ENCODE data around the gene REM1.
A peak's percentile ranks its signal among the peaks of the same experiment; 100 is the strongest.
"Not testable (repeated sequence)": the region's sequence is repeated elsewhere in the genome, so short reads cannot be mapped to it uniquely, and the experiment has no call there.

Gene REM1

DNA sequence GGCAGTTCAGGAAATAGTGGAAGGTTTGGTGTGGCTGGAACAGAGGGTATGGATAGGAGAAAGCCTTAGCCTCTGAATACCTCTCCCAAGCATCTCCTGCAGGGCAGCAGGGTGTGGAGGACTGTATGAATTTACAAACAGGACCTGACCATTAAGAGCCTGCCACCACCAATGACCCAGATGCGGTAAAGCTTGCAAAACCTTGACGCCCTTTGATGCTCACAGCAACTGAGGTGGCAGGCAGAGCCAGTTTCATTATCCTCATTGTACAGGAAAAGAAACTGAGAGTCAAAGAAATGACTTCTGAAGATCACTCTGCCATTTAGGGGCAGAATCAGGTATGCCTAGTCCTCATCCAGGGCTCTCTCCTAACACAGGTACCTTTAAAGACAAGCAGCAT lies 41.6 kb downstream of the REM1 start:
- H3K4me1 ChIP-seq (ENCODE audit: control insufficient read depth, insufficient read depth, low read length): peaks cover 21% of the 10 kb centered on the region
- no peak overlapping the region for H3K27ac ChIP-seq (ENCODE audit: low read depth, low read length)
- no peaks in the 10 kb centered on the region for H3K27me3 ChIP-seq (ENCODE audit: control insufficient read depth, insufficient read depth, low read length)
- no peak overlapping the region for H3K9ac ChIP-seq (ENCODE audit: low read length)
- H3K36me3 ChIP-seq (ENCODE audit: control insufficient read depth, insufficient read depth, low read length): no peaks in the 10 kb centered on the region
- H3K4me3 ChIP-seq (ENCODE audit: low read length): peak overlapping the region; percentile 78

DNA sequence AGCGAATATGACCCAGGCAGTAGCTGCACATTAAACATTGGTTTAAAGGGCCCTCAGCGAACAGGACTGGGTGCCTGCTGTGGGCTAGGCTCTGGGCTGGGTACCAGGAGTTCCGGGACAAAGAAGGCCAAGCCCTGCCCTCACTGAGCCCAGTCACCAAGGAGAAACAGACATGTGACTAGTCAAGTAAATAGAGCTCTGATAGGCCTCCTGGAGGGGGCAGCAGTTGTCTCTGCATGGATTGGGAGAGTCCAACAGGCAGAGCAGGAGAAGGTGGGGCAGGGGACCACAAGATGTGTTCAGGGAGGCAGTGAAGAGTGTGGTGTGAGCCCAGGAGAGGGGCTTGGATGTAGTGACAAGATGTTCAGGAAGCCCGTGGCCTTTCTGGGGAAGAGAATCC lies 42.3 kb downstream of the REM1 start:
- Histone ChIP-seq H3K9ac (ENCODE audit: low read length) (no peak overlapping the region), H3K36me3 (ENCODE audit: control insufficient read depth, insufficient read depth, low read length) (no peaks in the 10 kb centered on the region), H3K4me1 (ENCODE audit: control insufficient read depth, insufficient read depth, low read length) (peaks cover 21% of the 10 kb centered on the region), H3K4me3 (ENCODE audit: low read length) (no peak overlapping the region), H3K27me3 (ENCODE audit: control insufficient read depth, insufficient read depth, low read length) (no peaks in the 10 kb centered on the region), H3K27ac (ENCODE audit: low read depth, low read length) (no peak overlapping the region)

DNA sequence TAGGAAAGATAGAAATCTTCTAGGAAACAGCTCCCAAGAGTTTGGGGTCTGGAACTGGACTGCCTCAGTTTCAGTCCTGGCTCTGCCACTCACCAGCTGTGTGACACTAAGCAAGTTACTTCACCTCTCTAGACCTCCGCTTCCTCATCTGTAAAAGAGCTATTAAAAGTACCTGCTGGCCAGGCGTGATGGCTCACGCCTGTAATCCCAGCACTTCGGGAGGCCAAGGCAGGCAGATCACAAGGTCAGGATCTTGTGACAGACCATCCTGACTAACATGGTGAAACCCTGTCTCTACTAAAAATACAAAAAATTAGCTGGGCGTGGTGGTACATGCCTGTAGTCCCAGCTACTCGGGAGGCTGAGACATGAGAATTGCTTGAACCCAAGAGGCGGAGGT lies 46.2 kb downstream of the REM1 start:
- H3K27ac ChIP-seq (ENCODE audit: low read depth, low read length); H3K27me3 ChIP-seq (ENCODE audit: control insufficient read depth, insufficient read depth, low read length); H3K4me3 ChIP-seq (ENCODE audit: low read length); H3K36me3 ChIP-seq (ENCODE audit: control insufficient read depth, insufficient read depth, low read length); H3K9ac ChIP-seq (ENCODE audit: low read length); H3K4me1 ChIP-seq (ENCODE audit: control insufficient read depth, insufficient read depth, low read length): not testable (repeated sequence)

DNA sequence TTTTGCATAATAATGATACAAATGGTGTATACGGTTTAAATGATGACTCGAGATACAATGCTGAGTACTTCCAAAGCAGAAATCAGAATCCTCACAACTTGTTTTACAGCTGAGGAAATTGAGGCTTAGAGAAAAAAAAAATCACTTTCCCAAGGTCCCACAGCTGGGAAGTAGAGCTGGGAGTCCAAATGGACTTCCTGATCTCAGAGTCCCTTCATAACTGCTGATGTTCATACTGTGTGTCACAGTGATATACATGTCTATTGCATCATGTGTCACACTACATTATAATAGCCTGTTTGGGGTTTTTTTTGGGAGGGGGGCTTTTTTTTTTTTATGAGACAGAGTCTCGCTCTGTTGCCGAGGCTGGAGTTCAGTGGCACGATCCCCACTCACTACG lies 47.6 kb downstream of the REM1 start:
- Histone ChIP-seq H3K4me3 (ENCODE audit: low read length) (no peak overlapping the region), H3K9ac (ENCODE audit: low read length) (no peak overlapping the region), H3K27me3 (ENCODE audit: control insufficient read depth, insufficient read depth, low read length) (no peaks in the 10 kb centered on the region), H3K36me3 (ENCODE audit: control insufficient read depth, insufficient read depth, low read length) (peaks cover 2% of the 10 kb centered on the region), H3K4me1 (ENCODE audit: control insufficient read depth, insufficient read depth, low read length) (no peaks in the 10 kb centered on the region), H3K27ac (ENCODE audit: low read depth, low read length) (no peak overlapping the region)

GRCh38 chr20:31523361-31524283 lies 48.5 kb downstream of the REM1 start:
- Histone ChIP-seq H3K4me1 (ENCODE audit: control insufficient read depth, insufficient read depth, low read length) (no peaks in the 10 kb centered on the region), H3K36me3 (ENCODE audit: control insufficient read depth, insufficient read depth, low read length) (peaks cover 2% of the 10 kb centered on the region), H3K27ac (ENCODE audit: low read depth, low read length) (no peak overlapping the region), H3K4me3 (ENCODE audit: low read length) (no peak overlapping the region), H3K27me3 (ENCODE audit: control insufficient read depth, insufficient read depth, low read length) (no peaks in the 10 kb centered on the region), H3K9ac (ENCODE audit: low read length) (no peak overlapping the region)

- H3K27ac ChIP-seq (ENCODE audit: low read depth, low read length): no peak overlapping the region
- peaks cover 2% of the 10 kb centered on the region for H3K36me3 ChIP-seq (ENCODE audit: control insufficient read depth, insufficient read depth, low read length)
- no peak overlapping the region for H3K4me3 ChIP-seq (ENCODE audit: low read length)
- no peaks in the 10 kb centered on the region for H3K4me1 ChIP-seq (ENCODE audit: control insufficient read depth, insufficient read depth, low read length)
- no peaks in the 10 kb centered on the region for H3K27me3 ChIP-seq (ENCODE audit: control insufficient read depth, insufficient read depth, low read length)
- H3K9ac ChIP-seq (ENCODE audit: low read length): no peak overlapping the region
Observed at GRCh38 chr20:31527266-31527665, 52.2 kb downstream of the REM1 start.

Data from rectal smooth muscle tissue (tissue), 1 donor.